ENCODE results near the gene NUP88.

The NUP88 gene

DNA sequence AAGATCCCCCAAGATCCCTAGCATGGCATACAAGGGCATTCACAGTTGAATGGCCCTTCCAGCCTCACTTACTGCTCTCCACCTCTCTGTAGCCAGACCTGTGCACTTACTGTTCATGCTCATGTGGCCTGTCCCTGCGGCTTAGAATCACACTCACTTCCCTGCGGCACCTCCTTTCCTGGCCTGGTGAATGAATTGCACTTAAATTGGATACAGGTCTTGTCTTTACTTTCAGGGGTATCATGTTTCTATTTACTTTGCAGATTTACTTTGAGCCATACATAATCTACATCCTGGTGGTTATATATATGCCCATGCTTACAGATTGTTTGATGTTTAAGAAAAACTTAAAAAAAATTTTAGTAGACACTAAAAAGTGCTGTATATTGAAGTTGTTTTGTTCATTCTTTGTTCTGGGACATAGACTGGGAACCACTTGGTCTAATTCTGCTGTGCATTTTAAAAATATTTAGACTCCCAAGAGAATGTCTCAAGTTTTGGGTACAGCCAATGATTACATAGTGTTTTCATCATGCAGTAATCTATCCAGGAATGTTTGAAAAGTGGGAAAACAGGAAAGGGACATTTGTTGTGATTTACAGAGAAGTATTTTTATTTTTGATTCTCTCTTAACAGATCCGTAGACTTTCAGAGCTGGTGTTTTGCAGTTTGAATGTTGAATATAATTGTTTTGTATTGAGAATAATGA is 63.9 kb downstream of the NUP88 start:
- no peak for DNase-seq (ENCODE audit: low spot score)

DNA sequence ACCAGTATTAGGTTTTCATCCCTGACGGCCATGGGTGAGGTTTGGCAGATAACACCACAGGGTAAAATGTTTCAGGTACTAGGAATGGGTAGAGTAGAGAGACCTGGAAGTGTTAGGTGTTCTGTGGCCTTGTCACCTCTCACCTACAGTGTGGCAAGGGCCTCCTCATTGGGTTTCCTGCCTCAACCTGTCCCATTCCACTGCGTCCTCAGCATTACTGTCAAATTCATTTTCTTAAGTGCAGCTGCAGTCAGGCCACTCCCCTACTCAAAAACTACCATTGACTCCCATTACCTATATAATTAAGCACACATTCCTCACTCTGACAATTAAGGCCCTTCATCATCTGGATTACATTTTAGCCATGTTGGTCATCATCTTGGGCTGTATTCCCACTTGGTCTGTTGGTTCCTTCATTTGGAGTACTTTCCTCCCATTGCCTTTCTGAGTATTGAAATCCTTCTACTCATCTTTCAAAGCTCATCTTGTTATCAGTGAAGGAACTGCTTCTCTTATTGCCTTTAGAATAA is 64.5 kb downstream of the NUP88 start:
- DNase-seq (ENCODE audit: low spot score): no peak

DNA sequence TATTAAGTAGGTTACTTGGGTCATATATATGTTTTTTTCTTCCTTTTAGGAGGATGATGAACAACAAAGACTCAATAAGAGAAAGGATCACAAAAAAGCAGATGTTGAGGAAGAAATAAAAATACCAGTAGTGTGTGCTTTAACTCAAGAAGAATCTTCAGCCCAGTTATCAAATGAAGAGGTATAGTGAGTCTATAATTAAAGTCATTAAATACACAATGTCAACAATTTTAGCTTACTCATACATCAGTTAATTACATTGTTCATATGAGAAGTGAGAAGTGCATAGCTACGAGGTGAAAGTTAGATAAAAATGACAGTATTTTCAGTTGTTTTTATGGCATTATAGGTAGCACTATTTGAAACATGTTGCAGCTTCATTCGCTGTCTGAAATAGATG is 65.2 kb downstream of the NUP88 start:
- DNase-seq (ENCODE audit: low spot score): no peak

DNA sequence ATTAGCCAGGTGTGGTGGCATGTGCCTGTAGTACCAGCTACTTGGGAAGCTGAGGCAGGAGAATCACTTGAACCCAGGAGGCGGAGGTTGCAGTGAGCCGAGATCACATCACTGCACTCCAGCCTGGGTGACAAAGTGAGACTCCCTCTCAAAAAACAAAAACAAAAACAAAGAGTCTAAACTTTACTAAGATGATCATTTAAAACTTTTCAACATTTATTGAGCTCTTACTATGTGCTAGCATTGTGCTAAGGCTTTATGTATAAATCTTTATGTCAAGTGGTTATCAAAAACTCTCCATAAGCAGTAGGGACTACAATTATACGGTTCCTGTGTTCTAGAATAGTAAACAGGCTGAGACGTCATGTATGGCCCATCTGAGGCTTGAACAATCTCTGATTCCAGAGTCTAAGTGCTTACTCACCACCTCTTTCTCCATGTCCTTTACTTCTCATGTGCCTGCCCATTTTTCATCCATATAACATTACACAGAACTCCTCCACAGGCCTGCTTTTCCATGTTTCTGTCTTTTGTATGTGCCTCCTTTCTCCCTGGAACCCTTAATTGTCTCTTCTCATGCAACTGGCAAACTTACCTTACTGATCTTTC is 66.7 kb downstream of the NUP88 start:
- no peak for DNase-seq (ENCODE audit: low spot score)

GRCh38 chr17:5344914-5345313 is 74.5 kb downstream of the NUP88 start:
- DNase-seq (ENCODE audit: low spot score): no peak

Data from hematopoietic multipotent progenitor cell treated with erythropoietin and hydrocortisone succinate and interleukin-3 and kit ligand, for 17 days (in vitro differentiated cells).